Renal pelvis (tissue), 4 donors: ENCODE data around the gene SPATA25. TPM values are rescaled to one million over a fixed set of nuclear protein-coding genes. Genes with fewer than 3 reads are reported as not detected.
A peak's percentile ranks its signal among the peaks of the same experiment; 100 is the strongest.
"Not testable (repeated sequence)": the region's sequence is repeated elsewhere in the genome, so short reads cannot be mapped to it uniquely, and the experiment has no call there.

Experiments
- DNase-seq: peaks from one replicate; pipeline ENCODE4 v3.0.0-alpha.2; 2013
- polyA plus RNA-seq, 3 donors: library from polyadenylated mRNA; unstranded; fragments of 120-200 nt; gene quantifications; one replicate each; pipeline ENCODE4 v1.2.1, GENCODE V29; 2013; ENCODE audit not compliant: insufficient read length in 3 of 3

SPATA25 gene
- polyA plus RNA-seq, 3 donors = 3.5 to 9.4 (median 8.2) TPM

DNA sequence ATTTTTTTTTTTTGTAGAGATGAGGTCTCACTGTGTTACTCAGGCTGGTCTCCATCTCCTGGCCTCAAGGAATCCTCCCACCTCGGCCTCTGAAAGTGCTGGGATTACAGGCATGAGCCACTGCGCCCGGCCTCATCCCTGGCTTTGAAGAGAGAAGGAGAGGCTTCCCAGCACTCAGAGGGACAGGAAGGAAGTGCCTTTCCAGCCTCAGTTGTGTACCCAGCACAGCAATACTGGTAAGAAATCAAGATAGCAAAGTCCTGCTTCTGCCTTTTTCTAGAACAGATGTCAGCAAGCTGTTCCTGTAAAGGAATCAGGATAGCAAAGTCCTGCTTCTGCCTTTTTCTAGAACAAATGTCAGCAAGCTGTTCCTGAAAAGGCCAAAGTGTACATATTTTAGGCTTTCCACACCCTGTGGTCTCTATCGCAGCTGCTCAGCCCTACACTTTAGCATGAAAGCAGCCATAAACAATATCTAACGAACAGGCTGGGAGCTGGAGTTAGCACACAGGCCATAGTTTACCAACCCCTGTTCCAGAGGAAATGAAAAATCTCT lies 30.8 kb upstream of the SPATA25 start:
- DNase-seq = peak; percentile 47

DNA sequence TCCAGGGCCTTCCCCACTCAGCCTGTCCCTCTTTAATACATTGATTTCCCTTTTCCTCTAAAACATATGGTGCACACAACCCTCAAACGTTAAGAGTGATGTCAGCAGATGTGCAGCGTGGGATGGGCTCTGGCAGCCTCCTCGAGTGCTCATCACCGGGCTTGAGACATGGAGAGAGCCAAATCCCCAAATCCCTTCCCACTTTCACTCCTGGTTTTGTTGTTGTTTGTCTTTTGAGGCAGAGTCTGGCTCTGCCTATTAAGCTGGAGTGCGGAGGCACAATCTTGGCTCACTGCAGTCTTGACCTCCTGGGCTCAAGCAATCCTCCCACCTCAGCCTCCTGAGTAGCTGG lies 30.3 kb upstream of the SPATA25 start:
- DNase-seq = no peak

DNA sequence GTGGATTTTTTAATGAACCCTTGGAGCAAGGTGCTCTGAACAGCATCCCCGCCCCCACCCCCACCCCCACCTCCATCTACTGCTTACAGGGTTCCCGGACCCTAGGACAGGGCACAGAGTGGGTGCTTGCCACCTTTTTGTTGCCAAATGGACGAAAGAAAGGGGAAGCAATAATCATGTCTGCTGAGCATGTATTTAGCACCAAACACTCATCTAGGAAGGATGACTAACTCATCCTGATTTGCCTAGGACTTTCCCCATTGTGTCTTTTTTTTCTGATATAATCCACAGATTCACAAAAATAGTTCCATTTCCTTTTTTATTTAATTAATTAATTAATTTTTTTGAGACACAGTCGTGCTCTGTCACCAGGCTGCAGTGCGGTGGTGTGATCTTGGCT lies 25.7 kb upstream of the SPATA25 start:
- DNase-seq = no peak

DNA sequence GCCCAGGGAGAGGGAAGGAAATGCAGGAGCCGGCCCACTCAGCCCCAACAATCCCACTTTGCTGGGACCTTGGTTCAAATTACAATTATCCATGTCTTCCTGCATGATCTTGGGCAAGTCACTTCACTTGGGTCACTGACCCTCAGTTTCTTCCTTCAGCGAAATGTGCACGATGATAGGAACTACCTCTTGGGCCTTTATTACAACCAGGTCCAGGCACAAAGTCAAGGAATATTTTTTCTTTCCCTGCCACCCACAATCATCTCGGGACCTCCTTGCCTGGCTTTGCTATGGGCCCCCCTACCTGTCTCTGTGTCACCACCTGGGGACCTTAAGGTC lies 24.9 kb upstream of the SPATA25 start:
- DNase-seq = no peak

DNA sequence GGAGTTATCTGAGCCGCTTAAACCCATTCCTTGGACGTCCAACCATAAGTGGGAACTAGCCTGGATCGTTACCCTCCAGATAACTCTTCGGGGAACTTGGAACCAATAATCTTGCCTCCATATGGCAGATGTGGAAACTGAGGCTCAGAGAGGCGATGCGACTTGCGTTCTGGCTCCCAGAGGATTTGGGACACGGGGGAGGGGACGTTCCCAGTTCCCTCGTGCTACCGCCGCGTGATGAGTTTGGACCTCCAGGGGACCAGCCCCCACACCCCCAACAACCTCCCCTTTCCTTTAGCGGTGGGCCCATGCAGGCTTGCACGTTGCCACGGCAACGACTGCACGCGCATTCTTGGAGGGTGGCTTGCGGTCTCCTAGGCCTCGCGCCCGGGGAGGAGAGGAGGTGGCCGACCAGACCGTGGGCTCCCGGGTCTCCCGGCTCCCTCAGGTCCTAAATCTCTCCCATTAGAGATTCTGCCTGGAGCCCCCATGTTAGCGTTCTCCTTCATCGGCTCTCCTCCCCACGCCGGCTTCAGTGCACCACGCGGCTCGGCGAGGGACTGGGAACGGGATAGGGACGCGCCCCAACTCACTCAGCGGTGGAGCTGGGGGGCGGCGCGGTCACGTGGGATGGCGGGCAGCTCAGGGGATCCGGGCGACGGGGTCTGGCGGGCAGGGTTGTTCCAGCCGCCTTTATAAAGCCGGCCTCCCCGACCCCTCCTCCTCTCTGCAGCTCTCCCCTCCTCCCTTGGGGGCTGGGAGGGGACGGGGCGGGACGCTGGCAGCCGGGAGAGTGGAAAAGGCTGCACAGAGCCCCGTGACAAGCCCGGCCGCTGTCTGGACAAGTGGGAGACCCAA lies 24.3 kb upstream of the SPATA25 start, which contains the start of gene PLTP:
Gene PLTP, minus strand, starts transcription at position 670 of the 858 bp plus-strand sequence. CDS start 703 bp downstream, outside the sequence.
- DNase-seq = peak; percentile 77

DNA sequence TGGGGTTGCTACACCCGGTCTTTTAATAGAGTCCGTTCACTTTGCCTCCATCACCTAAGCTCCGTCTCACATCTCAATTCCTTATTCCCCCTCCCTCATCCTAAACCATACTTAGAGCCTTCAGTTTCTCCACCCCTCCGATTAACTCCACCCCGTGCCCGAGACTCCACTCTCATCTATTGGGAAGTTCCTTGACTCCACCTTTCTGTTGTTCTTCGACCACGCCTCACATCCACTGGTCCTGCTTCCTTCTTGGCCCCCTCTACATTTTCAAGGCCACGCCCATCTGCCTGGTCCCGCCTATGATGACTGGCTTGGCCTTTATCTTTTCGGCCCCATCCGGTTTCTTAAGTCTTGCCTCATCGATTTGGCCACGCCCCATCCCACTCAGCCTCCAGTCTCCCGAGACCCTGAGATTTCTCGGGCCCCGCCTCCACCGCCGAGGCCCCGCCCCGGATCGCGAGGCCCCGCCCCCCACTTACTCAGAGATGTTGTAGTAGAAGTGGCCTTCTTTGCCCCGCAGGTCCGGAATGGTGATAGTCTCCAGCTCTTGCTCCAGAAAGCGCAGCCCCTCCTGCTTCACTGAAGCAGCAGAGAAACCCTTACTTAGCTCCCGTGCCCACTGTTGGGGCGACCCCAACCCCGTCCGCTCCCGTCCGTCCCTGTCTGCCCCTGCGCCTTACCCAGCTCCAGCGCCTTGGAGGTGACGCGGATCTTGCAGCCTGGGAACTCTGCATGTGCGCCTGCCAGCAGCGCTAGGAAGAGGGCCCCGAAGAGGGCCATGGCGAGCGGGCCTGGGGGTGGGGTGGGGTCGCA lies 23.5 kb upstream of the SPATA25 start:
- peak; percentile 98 for DNase-seq

DNA sequence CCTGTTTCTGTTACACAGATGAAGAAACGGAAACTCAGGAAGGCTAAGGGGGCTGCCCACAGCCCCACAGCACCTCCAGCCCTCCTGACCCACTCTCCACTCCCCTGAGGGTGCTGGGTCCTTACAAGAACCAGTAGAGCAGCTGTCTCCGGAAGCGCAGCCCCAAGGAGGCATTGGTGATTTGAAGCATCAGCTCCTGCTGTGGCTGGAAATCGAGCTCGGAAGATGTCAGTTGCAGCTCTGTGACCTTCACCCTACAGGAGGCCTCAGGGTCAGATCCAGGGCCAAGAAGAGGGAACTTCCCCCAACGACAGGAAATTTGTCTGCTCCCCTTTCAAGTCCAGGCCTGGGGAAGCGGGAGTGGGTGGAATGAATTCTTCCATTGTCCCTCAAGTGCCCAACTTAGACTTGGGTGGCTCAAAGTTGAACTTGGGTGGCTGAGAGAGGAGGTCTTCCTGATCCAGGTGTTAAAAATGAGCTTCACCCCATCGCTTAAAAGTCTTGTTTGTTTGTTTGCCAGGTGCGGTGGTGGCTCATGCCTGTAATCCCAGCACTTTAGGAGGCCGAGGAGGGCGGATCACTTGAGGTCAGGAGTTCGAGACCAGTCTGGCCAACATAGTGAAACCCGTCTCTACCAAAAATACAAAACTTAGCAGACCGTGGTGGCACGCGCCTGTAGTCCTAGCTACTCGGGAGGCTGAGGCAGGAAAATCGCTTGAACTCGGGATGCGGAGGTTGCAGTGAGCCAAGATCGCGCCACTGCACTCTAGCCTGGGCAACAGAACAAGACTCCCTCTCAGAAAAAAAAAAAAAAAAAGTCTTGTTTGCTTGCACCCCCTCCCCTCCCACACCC lies 22.6 kb upstream of the SPATA25 start:
- DNase-seq = no peak

DNA sequence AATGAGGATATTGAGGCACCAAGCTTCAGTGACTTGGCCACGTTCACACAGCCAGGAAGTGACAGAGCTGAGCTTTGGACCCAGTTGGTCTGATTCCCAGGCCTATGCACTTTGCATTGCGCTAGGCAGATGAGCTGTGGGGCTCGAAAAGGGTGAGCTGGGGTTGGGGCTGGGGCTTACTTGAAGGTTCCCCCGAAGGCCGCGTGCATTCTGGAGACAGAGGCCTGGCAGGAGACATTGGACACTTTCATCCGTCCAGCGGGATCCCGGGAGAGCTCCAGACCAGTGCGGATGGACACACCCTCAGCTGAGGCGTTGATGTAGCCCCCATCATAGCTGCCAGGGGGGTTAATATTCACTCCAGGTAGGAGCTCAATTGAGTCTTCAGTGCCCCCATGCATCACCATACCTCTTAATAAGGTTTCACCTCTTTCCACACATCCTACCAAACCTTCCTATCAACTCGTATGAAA lies 21.9 kb upstream of the SPATA25 start:
- DNase-seq = no peak

DNA sequence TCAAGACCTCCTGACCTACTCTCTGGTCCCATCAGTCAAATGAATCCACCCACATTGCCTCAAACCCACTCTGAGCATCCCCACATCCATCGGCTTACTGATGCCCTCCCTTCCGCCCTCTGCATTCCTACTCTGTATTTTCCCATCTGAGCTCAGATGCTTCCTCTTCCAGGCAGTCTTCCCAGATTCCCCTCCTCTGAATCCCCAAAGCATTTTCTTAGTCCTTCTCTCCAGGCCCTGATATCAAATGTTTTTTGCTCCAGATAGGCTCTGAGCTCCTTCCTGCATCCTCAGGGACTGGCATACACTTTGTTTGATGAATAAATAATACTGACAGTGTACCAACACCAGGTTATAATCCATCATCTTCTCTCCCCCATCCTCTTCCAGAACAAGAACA lies 20.7 kb upstream of the SPATA25 start:
- DNase-seq = no peak

DNA sequence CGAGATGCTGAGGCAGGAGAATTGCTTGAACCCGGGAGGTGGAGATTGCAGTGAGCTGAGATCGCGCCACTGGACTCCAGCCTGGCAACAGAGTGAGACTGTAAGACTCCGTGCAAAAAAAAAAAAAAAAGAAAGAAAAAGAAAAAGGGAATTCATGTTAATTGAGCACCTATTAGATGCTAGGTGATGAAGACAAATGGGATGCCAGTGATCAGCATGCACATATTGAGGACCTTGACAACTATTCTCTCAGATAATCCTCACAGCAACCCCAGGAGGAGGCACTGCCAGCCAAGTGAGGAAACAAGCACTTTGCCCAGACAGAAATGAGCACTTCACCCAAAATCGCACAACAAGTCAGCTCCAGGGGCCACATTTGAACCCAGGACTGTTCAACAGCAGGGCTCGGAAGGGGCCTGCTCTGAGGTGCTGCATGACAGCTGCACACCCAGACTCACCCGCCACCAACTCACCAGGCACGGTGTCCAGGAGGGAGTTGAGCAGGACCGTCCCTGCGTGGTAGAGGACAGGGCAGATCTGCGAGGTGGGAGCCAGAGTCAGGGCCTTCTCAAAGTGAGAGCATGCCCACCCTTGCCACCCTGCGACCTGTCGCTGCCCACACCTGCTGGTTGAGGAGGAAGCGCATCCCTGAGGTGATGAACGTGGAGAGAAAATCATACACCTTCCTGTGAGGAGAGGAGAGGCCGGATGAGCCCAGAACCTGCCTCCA lies 20.0 kb upstream of the SPATA25 start:
- no peak for DNase-seq

DNA sequence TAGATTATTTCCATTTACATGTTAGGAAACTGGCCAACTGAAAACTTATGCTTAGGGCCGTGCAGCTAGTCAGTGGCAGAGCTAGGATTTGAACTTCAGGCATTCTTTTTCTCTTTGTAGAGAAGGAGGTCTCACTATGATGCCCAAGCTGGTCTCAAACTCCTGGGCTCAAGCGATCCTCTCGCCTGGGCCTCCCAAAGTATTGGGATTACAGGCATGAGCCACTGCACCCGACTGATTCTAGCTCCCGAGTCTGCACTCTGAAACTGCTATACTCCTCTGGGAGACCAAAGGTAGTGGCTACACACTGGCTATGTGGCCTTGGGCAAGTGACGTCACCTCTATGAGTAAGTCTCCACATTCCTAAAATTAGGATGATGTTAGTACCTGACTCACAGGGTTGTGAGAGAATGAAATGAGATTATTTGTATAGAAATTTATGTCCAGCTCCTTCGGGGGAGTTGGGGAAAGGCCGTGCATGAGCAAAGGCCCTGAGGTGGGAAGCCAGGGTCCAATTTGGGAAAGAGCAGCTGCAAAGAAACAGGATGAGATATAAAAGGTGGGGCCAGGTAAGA lies 18.2 kb upstream of the SPATA25 start:
- no peak for DNase-seq

DNA sequence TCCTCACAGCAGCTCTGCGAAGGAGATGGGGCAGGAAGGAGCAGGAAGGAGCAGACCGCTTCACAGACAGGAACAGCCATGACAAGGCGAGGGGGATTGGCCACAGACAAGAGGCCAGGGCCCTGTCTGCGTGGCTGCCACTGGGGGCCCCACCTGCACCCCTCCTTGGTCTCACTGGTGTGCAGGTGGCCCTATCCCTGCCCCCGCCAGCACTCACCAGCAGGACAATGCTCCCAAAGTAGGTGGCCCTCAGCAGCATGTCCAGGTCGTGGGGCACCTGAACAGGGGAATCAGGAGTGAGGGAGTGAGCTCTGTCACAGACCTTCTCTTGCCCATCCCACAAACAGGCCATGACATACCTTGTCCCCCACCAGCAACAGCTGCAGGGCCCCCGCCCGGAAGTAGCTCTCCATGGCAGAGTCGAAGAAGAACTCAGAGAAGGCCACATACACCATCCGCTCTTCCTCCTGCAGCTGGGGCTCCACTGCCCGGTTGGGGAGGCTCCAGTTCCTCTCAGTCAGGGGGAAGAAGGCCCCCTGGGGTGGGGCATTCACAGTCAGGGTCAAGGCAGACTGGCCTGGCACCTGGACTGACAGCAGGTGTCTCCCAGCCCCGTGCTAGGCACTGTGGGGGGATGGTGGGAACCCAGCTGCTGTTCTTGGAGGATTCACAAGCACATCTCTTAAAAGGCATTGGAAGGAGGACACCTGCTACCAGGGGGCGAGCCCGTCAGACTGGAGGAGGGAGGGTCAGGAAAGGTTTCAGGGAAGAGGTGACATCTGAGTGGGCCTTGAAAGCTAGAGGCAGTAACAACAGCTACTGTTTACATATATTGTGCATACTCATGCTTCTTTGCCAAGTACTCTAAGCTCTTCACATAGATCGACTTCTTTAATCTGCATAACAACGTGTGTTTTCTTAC lies 17.4 kb upstream of the SPATA25 start:
- DNase-seq = no peak

DNA sequence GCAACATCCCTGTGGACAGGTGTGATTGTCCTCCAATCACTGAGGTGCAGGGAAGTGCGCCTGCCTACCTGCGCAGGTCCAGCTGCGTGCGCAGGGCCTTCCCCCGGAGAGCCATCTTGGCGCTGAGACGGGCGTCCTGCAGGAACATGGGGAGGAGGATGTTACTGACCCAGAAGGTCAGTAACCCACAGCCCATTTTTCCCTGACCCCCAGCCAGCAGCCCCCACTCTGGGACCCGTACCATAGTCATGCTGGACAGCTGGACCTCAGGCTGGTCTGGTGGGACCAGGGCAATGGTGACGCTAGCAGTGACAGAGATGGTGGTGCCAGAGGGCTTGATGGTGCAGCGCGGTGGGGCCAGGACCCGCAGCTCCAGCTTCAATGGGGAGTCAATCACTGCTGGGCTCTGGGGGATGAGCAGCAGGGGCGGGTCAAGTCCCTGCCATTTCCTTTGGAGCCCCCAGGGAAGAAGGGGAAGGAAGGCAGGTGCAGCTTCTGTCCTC lies 14.8 kb upstream of the SPATA25 start:
- DNase-seq = no peak

DNA sequence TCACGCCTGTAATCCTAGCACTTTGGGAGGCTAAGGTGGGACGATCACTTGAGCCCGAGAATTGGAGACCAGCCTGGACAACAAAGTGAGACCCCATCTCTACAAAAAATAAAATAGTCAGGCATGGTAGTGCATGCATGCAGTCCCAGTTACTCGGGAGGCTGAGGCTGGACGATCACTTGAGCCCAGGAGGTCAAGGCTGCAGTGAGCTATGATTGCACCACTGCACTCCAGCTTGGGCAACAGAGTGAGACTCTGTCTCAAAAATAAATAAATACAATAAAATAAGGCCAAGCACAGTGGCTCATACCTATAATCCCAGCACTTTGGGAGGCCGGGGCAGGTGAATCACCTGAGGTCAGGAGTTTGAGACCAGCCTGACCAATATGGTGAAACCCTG lies 13.9 kb upstream of the SPATA25 start:
- not testable (repeated sequence) for DNase-seq

DNA sequence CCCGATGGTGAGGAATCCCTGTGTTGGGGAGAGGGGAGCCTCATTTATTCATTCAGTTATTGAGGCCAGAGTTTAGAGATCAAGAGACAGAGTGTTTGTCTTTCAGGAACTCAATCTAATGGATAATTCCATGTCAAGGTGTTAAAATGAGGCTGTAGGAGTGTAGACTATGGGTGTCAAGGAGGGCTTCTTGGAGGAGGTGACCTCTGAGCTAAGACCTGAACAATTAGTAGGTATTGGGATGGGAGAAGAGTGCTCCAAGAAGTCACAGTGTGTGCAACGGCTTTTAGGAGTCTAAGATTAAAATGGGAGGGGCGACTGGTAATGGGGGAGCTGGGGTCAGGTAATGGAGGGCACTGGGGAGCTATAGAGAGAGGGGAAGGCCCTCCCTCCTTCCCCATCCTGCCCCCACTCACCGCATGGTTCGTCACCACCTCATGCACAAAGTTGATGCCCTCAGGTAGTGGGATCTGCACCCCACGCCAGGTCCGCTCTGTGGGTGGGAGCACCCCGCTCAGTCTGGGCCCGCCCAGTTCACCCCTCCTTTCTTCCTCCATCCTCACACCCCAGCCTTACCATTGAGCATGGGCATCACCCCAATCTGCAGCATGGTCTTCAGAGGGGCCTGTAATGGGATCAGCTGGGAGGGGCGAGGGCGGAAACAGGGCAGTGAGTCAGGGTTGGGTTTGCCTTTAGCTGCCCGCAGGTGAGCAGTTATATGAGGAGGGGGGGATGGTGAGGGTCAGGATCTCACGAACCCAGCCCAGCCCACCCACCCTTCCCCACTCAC lies 11.8 kb upstream of the SPATA25 start:
- no peak for DNase-seq

DNA sequence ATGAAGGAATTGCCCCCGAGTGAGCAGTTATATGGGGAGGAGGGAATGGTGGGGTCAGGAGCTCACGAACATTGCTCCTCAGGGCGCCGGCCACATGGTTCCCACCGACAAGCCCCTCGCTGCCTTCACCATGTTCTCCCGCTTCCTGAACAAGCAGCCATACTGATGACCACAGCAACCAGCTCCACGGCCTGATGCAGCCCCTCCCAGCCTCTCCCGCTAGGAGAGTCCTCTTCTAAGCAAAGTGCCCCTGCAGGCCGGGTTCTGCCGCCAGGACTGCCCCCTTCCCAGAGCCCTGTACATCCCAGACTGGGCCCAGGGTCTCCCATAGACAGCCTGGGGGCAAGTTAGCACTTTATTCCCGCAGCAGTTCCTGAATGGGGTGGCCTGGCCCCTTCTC lies 10.9 kb upstream of the SPATA25 start:
- no peak for DNase-seq

DNA sequence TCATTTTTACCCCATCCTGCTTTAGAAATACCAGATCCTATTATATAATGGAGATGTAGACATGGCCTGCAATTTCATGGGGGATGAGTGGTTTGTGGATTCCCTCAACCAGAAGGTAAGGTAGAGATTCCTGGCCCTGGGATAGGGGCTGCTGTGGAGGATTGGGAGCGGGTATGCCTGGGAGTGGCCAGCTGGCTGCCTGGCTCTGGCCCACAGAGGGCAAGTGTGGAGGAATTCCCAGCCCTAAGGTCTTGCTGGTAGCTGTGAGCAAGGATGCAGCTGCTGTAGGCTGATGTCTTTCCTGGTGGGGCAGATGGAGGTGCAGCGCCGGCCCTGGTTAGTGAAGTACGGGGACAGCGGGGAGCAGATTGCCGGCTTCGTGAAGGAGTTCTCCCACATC lies 10.3 kb upstream of the SPATA25 start:
- DNase-seq = no peak

DNA sequence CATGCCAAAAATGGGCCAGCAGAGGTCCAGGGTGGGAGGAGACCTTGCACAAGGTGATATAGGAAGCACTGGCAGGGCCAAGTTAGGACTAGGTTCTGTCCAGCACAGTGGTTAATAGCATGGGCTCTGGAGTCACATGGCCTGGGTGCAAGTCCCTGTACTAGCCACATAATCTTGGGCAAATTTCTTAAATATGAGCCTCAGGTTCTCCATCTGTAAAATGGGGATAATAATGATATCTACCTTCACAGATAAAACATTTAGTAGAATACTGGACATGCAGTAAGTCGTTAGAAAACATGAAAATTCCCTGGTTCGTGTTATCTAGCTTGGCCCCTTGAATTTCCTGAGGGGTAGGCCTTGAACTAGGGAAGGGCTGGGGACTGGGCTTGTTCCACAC lies 9.9 kb upstream of the SPATA25 start:
- DNase-seq = no peak
